Effector memory CD8-positive, alpha-beta T cell (primary cell): Measurements from ENCODE around the gene VPS8.

Experiments
- ATAC-seq: fragments of 150-1000 bp; cut with Tn5 transposase; replicated peaks from 2 replicates; pipeline ENCODE4 v1.10.0; 2021; ENCODE audit warnings: mild to moderate bottlenecking, moderate library complexity
- DNase-seq, 3 experiments: peaks; one replicate each; pipeline ENCODE4 v3.0.0; 2021
- H3K27ac Mint-ChIP-seq, 2 donors: one replicate each; pipeline ENCODE4 v1.8.0; 2022; ENCODE audit warnings: mild to moderate bottlenecking in 2 of 2, mixed read lengths in 2 of 2, moderate library complexity in 2 of 2
- H3K27me3 Mint-ChIP-seq, 2 donors: one replicate each; pipeline ENCODE4 v1.8.0; 2022; ENCODE audit warnings: mixed read lengths in 2 of 2
- H3K36me3 Mint-ChIP-seq: one replicate; pipeline ENCODE4 v1.8.0; 2022; ENCODE audit warnings: mild to moderate bottlenecking, moderate library complexity, mixed read lengths; ENCODE audit not compliant: insufficient read depth
- H3K4me1 Mint-ChIP-seq, 2 donors: one replicate each; pipeline ENCODE4 v1.8.0; 2022; ENCODE audit warnings: low read depth in 2 of 2, mixed read lengths in 2 of 2
- H3K4me3 Mint-ChIP-seq, 2 donors: one replicate each; pipeline ENCODE4 v1.8.0; 2022; ENCODE audit warnings: mild to moderate bottlenecking in 2 of 2, mixed read lengths in 2 of 2, moderate library complexity in 2 of 2
- H3K9me3 Mint-ChIP-seq, 2 donors: one replicate each; pipeline ENCODE4 v1.8.0; 2022; ENCODE audit warnings: mixed read lengths in 2 of 2

Gene VPS8

DNA sequence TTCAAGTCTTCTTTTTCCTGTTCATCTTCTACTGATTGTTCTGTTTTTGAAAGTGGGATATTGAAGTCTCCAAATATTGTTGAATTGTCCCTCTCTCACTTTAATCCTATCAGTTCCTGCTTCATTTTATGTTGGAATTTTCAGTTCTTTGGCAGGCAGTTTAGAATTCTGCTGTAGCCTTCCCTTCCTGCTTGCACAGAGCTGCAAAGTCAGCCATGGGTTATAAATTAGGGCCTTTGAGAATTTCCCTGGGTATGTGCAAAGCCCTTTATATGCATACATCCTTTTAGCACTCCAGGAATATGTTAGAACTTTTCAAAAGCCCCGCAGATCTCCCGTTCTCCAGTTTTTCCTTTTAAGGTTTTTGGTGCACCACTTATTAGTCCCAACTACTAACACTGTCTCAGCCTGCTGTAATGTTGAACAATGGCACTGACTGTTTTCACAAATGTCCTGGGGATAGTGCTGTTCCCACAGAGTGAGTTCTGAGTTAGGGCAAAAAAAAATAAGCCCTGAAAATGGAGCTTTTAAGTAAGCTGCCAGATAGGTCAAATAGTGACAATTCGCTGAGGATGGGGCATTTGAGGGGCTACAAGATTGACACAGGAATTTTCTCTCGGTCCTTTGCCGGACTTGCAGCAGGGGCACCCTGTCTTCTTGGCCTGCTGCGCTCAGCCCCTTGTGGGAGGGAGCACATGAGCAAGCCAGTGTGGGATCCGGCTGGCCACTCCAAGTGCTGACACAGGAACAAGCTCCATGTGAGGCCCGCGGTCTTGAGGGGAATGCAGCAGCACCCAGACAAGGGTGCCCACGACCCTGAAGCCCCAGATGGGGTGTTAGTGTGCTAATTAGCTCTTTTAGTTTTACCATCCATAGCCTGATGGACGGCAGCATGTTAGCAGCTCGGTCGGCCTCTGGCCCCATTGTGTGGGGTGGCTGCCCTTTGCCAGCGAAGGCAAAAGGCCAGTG is 96.0 kb downstream of the VPS8 start:
- Mint-ChIP-seq H3K4me3 (no peak overlapping the region), H3K27me3 (no peaks in the 10 kb centered on the region), H3K9me3 (no peaks in the 10 kb centered on the region), H3K36me3 (peaks cover 22% of the 10 kb centered on the region), H3K4me1 (peaks cover 0 to 1% of the 10 kb centered on the region in 2 donors), H3K27ac (no peak overlapping the region)
- no peak for ATAC-seq
- no peak for DNase-seq

DNA sequence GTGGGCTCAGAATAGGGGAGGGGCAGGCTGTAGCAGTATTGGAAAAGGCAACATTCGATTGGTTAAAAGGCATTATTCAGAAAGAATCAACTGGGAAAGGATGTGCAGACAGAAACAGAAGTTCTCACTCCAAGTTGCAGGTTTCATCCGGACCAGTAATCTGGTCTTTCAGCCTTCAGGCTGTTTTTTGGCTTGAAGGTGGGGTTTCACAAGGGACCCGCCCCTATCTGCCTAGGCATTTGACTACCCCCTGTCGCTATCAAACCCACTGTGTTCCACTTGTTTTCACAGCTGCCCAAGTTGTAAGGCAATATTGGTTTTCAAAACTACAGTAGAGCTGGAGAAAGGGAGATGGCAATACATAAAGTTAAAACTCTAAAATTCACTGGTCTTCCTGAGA is 96.9 kb downstream of the VPS8 start:
- no peak overlapping the region for H3K27ac Mint-ChIP-seq
- no peak for ATAC-seq
- H3K9me3 Mint-ChIP-seq = no peaks in the 10 kb centered on the region
- H3K27me3 Mint-ChIP-seq = no peaks in the 10 kb centered on the region
- H3K4me3 Mint-ChIP-seq = no peak overlapping the region
- peaks cover 16% of the 10 kb centered on the region for H3K36me3 Mint-ChIP-seq
- peaks cover 0 to 1% of the 10 kb centered on the region in 2 donors for H3K4me1 Mint-ChIP-seq
- no peak for DNase-seq

DNA sequence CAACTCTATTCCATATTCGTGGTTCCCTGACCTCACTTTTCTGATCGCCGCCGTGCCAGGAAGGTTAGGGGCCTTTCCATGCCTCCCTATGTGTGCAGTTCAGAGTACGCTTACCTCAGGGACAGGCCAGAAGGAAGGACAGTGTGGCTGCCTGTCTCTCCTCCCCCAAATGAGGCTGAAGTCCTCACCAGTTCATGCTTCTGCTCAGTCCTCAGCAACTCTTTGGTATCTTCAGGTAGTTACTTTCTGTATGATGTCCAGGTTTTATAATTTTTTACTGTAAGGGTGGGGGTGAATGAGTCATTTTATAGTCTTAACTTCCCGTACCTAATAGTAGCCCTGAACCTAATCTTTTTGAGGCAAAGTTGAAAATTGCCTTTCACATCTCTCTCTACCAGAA is 98.7 kb downstream of the VPS8 start:
- Mint-ChIP-seq H3K4me1 (no peaks in the 10 kb centered on the region), H3K36me3 (peaks cover 24% of the 10 kb centered on the region), H3K27me3 (no peaks in the 10 kb centered on the region), H3K4me3 (no peak overlapping the region), H3K9me3 (no peaks in the 10 kb centered on the region), H3K27ac (no peak overlapping the region)
- ATAC-seq (no peak), DNase-seq (no peak)

DNA sequence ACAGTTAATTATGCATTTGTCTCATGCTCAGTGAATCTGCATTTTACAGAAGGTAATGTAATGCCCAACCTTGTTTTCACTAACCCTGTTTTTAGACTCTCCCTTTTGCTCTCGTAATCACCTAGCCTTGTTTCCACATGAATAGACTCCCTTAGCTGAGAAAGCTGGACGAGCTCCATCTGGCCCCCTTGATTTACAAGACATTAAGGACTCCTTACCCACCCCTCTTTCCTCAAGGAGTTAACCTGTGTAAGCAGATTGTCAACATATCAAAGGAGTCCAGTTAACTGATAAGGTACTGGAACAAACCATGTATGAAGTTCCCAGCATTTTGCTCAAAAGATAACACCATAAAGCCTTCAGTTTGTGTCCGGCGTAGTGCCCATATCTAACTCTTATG is 99.6 kb downstream of the VPS8 start:
- ATAC-seq = no peak
- Mint-ChIP-seq H3K27ac (no peak overlapping the region), H3K36me3 (peaks cover 28% of the 10 kb centered on the region), H3K27me3 (no peaks in the 10 kb centered on the region), H3K4me1 (no peaks in the 10 kb centered on the region), H3K9me3 (no peaks in the 10 kb centered on the region), H3K4me3 (no peak overlapping the region)
- DNase-seq = no peak

DNA sequence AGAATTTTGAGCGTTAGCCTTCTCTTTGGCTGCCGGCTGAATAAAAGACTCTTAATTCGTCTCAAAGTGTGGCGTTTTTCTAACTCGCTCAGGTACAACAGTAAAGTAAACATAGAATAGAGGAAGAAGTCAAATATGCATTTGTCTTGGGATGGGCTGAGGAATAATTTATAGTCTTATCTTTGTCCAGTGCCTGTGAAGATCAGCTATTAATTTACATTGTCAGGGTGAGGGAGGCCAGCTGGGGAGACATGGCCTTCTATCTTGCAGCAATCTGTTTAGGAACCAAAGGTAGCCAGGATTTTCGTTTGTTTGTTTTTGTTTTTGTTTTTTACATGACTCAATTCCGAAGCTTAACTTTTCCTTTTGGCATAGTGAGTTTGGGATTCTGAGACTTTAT is 100.2 kb downstream of the VPS8 start:
- H3K36me3 Mint-ChIP-seq = peaks cover 28% of the 10 kb centered on the region
- H3K4me3 Mint-ChIP-seq = no peak overlapping the region
- no peaks in the 10 kb centered on the region for H3K4me1 Mint-ChIP-seq
- no peak for ATAC-seq
- no peaks in the 10 kb centered on the region for H3K9me3 Mint-ChIP-seq
- H3K27ac Mint-ChIP-seq = no peak overlapping the region
- no peak for DNase-seq
- H3K27me3 Mint-ChIP-seq = no peaks in the 10 kb centered on the region

DNA sequence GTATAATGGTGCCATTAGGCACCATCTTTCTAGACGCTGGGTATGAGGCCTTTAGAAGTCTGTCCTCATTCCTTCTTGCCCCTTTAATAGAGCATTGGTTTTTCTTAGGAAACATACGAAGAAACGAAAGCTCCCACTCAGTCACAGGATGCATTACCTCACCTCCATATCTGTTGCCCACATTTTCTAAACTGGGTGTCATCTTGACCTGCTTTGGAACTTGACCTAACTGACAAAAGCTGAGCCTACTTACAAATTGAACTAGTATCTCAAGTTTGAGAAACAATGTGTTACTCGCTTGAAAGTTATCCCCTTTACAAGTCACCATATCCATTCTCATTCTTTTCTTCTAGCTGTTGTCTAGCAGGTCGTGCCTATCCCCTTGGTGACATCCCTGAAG is 102.7 kb downstream of the VPS8 start:
- no peak for ATAC-seq
- H3K4me3 Mint-ChIP-seq = no peak overlapping the region
- no peaks in the 10 kb centered on the region for H3K4me1 Mint-ChIP-seq

DNA sequence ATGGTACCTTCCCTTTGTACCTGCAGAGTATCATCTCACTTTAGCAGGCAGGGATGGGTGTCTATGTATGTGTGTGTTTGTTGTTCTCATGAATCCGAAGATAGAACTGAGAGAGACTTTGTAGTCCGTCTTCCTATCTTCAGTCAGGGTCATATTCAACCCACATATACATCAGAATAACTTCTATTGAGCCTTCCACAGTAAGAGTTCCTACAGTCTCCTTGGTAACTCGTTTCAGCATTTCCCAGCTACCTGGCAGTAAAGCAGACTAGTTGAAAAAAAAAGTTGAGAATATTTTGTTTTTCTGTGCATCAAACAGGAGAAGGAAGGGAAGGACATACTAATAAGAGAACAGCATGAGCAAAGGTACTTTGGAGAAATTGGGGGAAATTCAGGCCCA is 106.8 kb downstream of the VPS8 start:
- H3K4me1 Mint-ChIP-seq = no peaks in the 10 kb centered on the region
- no peaks in the 10 kb centered on the region for H3K27me3 Mint-ChIP-seq
- no peaks in the 10 kb centered on the region for H3K9me3 Mint-ChIP-seq
- no peak overlapping the region for H3K27ac Mint-ChIP-seq
- ATAC-seq (no peak), DNase-seq (no peak)
- H3K4me3 Mint-ChIP-seq = no peak overlapping the region
- H3K36me3 Mint-ChIP-seq = peaks cover 12% of the 10 kb centered on the region

More for the DNA sequence above, 102.7 kb downstream of the VPS8 start:
- Mint-ChIP-seq H3K27ac (peak overlapping the region in 1 of 2 donors; percentile 38), H3K36me3 (peaks cover 21% of the 10 kb centered on the region), H3K27me3 (no peaks in the 10 kb centered on the region), H3K9me3 (no peaks in the 10 kb centered on the region)
- DNase-seq = no peak

DNA sequence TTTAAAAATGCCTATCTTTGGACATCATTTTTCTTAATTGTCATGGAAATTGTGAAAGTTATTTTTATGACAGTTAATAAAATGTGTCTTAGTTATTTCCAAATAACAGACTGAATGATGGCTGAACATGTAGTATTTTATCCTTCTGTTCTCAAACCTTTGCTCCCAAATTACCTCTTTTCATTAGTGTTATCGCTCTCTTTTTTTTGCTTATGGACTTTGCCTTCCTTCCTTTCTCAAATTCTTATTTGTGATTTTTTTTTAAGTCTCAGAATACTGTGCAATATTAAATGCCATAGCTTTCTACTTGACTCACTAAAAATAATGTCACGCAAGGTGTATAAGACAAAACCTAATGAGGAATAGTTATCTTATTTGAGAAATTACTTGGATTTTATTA is 107.7 kb downstream of the VPS8 start:
- no peak for DNase-seq
- Mint-ChIP-seq H3K4me1 (no peaks in the 10 kb centered on the region), H3K36me3 (peaks cover 13% of the 10 kb centered on the region), H3K4me3 (no peak overlapping the region), H3K27me3 (no peaks in the 10 kb centered on the region), H3K9me3 (no peaks in the 10 kb centered on the region), H3K27ac (no peak overlapping the region)
- ATAC-seq = no peak

DNA sequence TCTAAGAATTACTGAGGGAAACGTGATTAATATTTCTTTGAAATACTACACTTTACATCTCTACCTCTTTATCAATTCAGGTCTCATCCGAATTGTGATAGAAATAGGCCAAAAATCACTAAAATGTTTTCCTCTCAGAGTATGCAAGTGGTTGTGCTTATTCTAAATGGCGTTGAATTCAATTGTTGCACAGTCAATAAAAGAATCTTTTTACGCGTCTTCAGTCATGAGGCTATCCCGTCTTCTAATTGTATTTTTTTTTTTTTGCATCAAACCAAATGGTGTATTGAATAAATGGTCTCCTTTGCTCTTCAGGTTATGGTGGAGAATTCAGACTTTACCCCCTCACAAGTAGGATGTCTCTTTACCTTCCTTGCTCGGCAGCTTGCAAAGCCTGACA is 112.6 kb downstream of the VPS8 start:
- Mint-ChIP-seq H3K4me3 (no peak overlapping the region), H3K27ac (no peak overlapping the region), H3K27me3 (no peaks in the 10 kb centered on the region), H3K9me3 (no peaks in the 10 kb centered on the region), H3K36me3 (peaks cover 35% of the 10 kb centered on the region), H3K4me1 (no peaks in the 10 kb centered on the region)
- no peak for ATAC-seq
- no peak for DNase-seq

DNA sequence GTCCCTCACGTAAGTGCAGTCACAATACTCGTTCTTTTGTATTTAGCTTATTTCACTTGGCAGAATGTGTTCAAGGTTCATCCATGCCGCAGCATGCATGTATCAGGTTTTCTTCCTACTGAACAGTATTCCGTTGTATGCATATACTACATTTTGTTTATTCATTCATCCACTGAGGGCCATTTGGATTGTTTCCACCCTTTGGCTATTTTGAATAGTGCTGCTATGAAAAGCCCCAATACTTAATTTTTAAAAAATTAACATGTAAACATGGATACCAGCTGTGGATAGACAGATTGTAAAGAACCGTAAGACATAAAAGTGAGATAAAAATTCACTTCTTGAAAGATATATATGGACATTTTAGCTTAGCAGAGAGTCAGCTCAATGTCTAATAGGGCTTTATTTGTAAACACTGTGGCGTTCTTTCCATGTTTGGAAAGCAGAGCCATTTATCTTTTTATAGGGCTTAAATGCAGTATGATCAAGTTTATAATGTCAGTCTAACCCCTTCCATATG is 115.9 kb downstream of the VPS8 start:
- Mint-ChIP-seq H3K36me3 (peaks cover 44% of the 10 kb centered on the region), H3K9me3 (no peaks in the 10 kb centered on the region), H3K4me3 (no peak overlapping the region), H3K4me1 (no peaks in the 10 kb centered on the region), H3K27me3 (no peaks in the 10 kb centered on the region), H3K27ac (peak overlapping the region in 1 of 2 donors; percentile 7)
- no peak for DNase-seq
- no peak for ATAC-seq

DNA sequence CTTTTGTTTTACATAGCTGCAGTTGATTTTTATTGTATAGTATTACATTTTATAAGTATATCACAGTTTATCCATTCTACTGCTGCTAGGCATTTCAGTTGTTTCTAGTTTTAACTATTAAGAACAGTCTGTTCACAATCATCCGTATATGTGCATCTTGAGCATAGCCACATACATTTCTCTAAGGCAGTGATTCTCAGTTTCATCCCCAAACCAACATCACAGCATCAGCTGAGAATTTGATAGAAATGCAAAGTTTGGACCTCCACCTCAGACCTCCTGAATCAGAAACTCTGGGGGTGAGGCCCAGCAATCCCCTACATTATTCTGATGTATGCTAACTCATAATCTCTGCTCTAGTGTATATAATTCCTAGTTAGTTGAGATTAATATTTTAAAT is 120.8 kb downstream of the VPS8 start:
- H3K4me1 Mint-ChIP-seq = no peaks in the 10 kb centered on the region
- ATAC-seq (no peak), DNase-seq (no peak)
- no peaks in the 10 kb centered on the region for H3K9me3 Mint-ChIP-seq
- H3K36me3 Mint-ChIP-seq = peaks cover 28% of the 10 kb centered on the region
- H3K27me3 Mint-ChIP-seq = no peaks in the 10 kb centered on the region
- no peak overlapping the region for H3K27ac Mint-ChIP-seq
- H3K4me3 Mint-ChIP-seq = no peak overlapping the region

DNA sequence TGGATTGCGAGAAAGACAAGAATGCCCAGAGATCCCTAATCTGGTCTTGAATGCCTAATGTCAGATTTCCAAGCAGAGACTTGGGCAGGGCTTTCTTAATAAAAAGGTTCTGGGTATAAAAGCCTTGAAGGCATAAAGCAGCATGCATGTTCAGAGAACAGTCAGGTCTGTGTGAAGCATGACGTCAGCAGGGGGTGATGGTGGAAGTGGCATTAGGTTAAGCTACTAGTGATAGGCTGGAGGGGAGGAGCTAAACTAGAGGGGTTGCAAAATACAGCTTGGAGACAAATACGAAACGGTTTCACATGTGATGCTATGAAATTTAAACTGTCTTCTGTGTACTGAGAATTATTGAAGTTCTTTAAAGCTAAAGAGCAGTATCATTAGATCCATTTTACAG is 125.6 kb downstream of the VPS8 start:
- ATAC-seq = no peak
- DNase-seq = no peak
- Mint-ChIP-seq H3K4me1 (no peaks in the 10 kb centered on the region), H3K4me3 (no peak overlapping the region), H3K27ac (peak overlapping the region in 1 of 2 donors; percentile 7), H3K36me3 (peaks cover 28% of the 10 kb centered on the region), H3K9me3 (no peaks in the 10 kb centered on the region), H3K27me3 (no peaks in the 10 kb centered on the region)

DNA sequence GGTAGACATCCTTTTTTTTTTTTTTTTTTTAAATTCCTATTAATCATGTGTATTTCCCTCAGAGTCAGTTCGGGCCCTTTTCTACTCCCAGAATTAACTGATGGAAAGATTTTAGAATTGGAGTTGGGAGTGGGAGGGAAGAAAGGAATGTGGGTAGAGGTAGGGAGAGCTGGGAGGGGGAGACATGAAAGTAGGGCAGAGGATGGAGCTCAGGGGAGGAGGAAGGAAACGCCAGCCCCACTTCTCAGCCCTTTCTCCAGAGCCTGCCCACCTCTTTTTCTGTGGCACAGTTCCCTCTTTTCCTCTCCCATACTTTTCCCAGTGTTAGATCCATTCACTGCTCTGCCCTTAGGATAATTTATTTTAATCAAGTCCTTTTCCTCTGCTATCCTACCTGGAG is 129.4 kb downstream of the VPS8 start:
- no peak overlapping the region for H3K4me3 Mint-ChIP-seq
- peaks cover 39% of the 10 kb centered on the region for H3K36me3 Mint-ChIP-seq
- DNase-seq = no peak
- no peaks in the 10 kb centered on the region for H3K27me3 Mint-ChIP-seq
- ATAC-seq = no peak
- no peak overlapping the region for H3K27ac Mint-ChIP-seq
- H3K4me1 Mint-ChIP-seq = no peaks in the 10 kb centered on the region
- no peaks in the 10 kb centered on the region for H3K9me3 Mint-ChIP-seq

DNA sequence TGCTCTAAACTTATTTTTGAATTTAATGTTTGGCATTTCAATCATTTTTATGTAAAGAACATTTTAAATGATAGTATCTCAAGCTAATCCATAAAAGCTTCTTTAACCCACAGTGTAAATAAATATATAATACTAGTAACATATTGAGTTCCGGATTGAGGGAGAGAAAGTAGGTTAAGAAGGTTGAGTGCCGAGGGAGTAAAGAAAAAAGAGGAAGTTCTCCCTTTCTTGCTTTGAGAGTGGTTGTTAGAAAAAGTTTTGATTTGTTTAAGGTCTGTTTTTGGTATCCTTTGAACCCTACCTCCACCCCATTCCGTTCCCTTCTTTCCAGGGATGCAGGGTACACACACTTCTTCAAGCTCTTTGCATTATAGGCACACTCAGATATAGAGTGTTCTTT is 130.8 kb downstream of the VPS8 start:
- DNase-seq (no peak), ATAC-seq (no peak)
- Mint-ChIP-seq H3K27ac (no peak overlapping the region), H3K36me3 (peaks cover 34% of the 10 kb centered on the region), H3K9me3 (no peaks in the 10 kb centered on the region), H3K27me3 (no peaks in the 10 kb centered on the region), H3K4me3 (no peak overlapping the region), H3K4me1 (no peaks in the 10 kb centered on the region)
